CD8-positive, alpha-beta memory T cell (primary cell): Measurements from ENCODE around the gene SPATC1L. TPM values are rescaled to one million over a fixed set of nuclear protein-coding genes. Genes with fewer than 3 reads are reported as not detected.

Experiments
- CTCF ChIA-PET: fragments of 350-600 bp; sonication (Branson Sonifier 250); formaldehyde crosslinking; loops from one replicate; lab custom pipeline; 2021; ENCODE audit warnings: antibody characterized with exemption; lab: Charles Lee
- POLR2A ChIA-PET: fragments of 350-600 bp; sonication (Branson Sonifier 250); formaldehyde crosslinking; loops from one replicate; lab custom pipeline; 2021; ENCODE audit warnings: antibody characterized with exemption; lab: Charles Lee
- DNase-seq, 5 donors: peaks; one replicate each; pipeline versions ENCODE4 v3.0.0 to v3.0.0-alpha.2; 2020 to 2022; ENCODE audit warnings: mixed read lengths in 1 of 5
- H3K27ac ChIP-seq: one replicate; pipeline ENCODE4 v1.7.0; 2013; ENCODE audit warnings: low read depth, mild to moderate bottlenecking, low read length, moderate library complexity
- H3K27me3 ChIP-seq: 2 replicates; pipeline ENCODE4 v1.7.0; 2013; ENCODE audit warnings: low read length, mild to moderate bottlenecking; ENCODE audit not compliant: insufficient read depth, poor library complexity, severe bottlenecking
- H3K36me3 ChIP-seq: 2 replicates; pipeline ENCODE4 v1.7.0; 2013; ENCODE audit warnings: mild to moderate bottlenecking, low read length, moderate library complexity; ENCODE audit not compliant: insufficient read depth
- H3K4me1 ChIP-seq: 2 replicates; pipeline ENCODE4 v1.7.0; 2013; ENCODE audit warnings: mild to moderate bottlenecking, low read length, moderate library complexity; ENCODE audit not compliant: insufficient read depth
- H3K4me3 ChIP-seq: 2 replicates; pipeline ENCODE4 v1.7.0; 2013; ENCODE audit warnings: mild to moderate bottlenecking, low read length
- H3K9me3 ChIP-seq: 2 replicates; pipeline ENCODE4 v1.7.0; 2013; ENCODE audit warnings: mild to moderate bottlenecking, low read length
- H3K27ac Mint-ChIP-seq, 8 donors: one replicate each; pipeline ENCODE4 v1.8.0; 2020 to 2021; ENCODE audit warnings: mixed read lengths in 8 of 8, mild to moderate bottlenecking in 6 of 8, inconsistent platforms in 3 of 8, moderate library complexity in 3 of 8
- H3K27me3 Mint-ChIP-seq, 2 donors: one replicate each; pipeline ENCODE4 v1.8.0; 2020 to 2021; ENCODE audit warnings: mixed read lengths in 2 of 2, mild to moderate bottlenecking in 1 of 2, moderate library complexity in 1 of 2
- H3K36me3 Mint-ChIP-seq, 3 donors: one replicate each; pipeline ENCODE4 v1.8.0; 2020 to 2021; ENCODE audit warnings: mixed read lengths in 3 of 3, inconsistent platforms in 1 of 3, mild to moderate bottlenecking in 1 of 3
- H3K4me1 Mint-ChIP-seq, 3 donors: one replicate each; pipeline ENCODE4 v1.8.0; 2020 to 2021; ENCODE audit warnings: mixed read lengths in 3 of 3, inconsistent platforms in 1 of 3, mild to moderate bottlenecking in 1 of 3
- H3K4me3 Mint-ChIP-seq, 7 donors: one replicate each; pipeline ENCODE4 v1.8.0; 2020 to 2021; ENCODE audit warnings: mixed read lengths in 7 of 7, mild to moderate bottlenecking in 6 of 7, moderate library complexity in 4 of 7, inconsistent platforms in 2 of 7
- H3K9me3 Mint-ChIP-seq, 5 donors: one replicate each; pipeline ENCODE4 v1.8.0; 2020 to 2022; ENCODE audit warnings: mixed read lengths in 5 of 5, mild to moderate bottlenecking in 3 of 5, moderate library complexity in 2 of 5, inconsistent platforms in 1 of 5
- polyA plus RNA-seq: library from polyadenylated mRNA; unstranded; fragments of 300-500 nt; fragmentation: Illumina TruSeq; gene quantifications from one replicate; pipeline ENCODE4 v1.2.3, GENCODE V29; 2021
- total RNA-seq, 2 experiments: library from RNA; stranded (reverse); gene quantifications; one replicate each; pipeline ENCODE4 v1.2.3, GENCODE V29; 2021

SPATC1L gene
- total and polyA plus RNA-seq, 3 experiments from 2014 or later: 5.0 to 10.7 (median 5.0) TPM

DNA sequence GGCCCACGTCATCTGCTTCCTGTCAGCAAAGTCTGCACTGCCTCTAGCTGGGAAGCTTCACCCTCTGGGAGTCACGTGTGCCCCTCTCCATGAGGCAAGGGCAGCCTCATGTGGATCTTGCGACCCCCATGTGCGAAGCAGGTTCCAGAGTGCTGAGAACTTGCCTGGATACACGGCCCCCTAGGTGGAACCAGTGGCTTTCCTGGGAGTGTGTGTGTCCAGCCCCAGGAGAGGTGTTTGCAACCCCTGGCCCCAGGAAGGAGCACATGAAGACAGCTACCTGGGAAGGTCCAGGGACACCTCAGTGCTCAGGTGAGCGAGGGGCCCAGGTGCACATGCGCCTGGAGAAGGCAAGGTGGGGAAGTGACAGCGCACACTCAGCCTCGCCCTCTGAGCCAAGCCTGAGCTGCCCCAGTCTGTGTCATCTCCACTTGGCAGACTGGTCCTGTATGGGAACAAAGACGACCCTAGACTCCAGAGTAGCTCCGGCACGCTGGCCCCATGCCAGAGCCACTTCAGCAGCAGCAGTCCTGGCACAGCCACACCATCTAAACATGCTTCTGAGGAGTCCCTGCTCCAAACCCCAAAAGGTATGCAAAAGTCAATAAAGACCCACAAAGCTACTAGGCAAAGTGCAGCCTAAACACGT, 35.5 kb upstream of the SPATC1L start:
- H3K27ac Mint-ChIP-seq: peak overlapping the region in 1 of 8 donors; percentile 63
- H3K4me3 Mint-ChIP-seq: no peak overlapping the region
- Histone ChIP-seq H3K36me3 (peaks cover 5% of the 10 kb centered on the region), H3K4me1 (no peaks in the 10 kb centered on the region), H3K27ac (no peak overlapping the region), H3K27me3 (no peaks in the 10 kb centered on the region), H3K9me3 (no peaks in the 10 kb centered on the region), H3K4me3 (no peak overlapping the region)
- no peaks in the 10 kb centered on the region for H3K9me3 Mint-ChIP-seq
- H3K4me1 Mint-ChIP-seq: peaks cover 0 to 8% (median 0%) of the 10 kb centered on the region in 3 donors
- POLR2A ChIA-PET: no interaction called here
- DNase-seq: no peak
- H3K36me3 Mint-ChIP-seq: peaks cover 0 to 58% (median 0%) of the 10 kb centered on the region in 3 donors
- CTCF ChIA-PET: interaction anchor here (1.3 kb wide), 1 partner anchor 17 kb away, joined by 3 read pairs; no protein-coding TSS in a partner anchor
- no peaks in the 10 kb centered on the region for H3K27me3 Mint-ChIP-seq

GRCh38 chr21:46218906-46219590, 34.8 kb upstream of the SPATC1L start:
- no peak overlapping the region for H3K27ac ChIP-seq
- H3K27me3 ChIP-seq: no peaks in the 10 kb centered on the region
- H3K4me3 ChIP-seq: no peak overlapping the region
- H3K36me3 Mint-ChIP-seq: peaks cover 0 to 63% (median 0%) of the 10 kb centered on the region in 3 donors
- H3K36me3 ChIP-seq: peaks cover 5% of the 10 kb centered on the region
- no peaks in the 10 kb centered on the region for H3K27me3 Mint-ChIP-seq
- CTCF ChIA-PET: interaction anchor here (1.3 kb wide), 1 partner anchor 18 kb away, joined by 3 read pairs; no protein-coding TSS in a partner anchor
- H3K27ac Mint-ChIP-seq: peak overlapping the region in 2 of 8 donors; percentile 12 to 47
- POLR2A ChIA-PET: no interaction called here
- no peaks in the 10 kb centered on the region for H3K4me1 ChIP-seq
- no peak overlapping the region for H3K4me3 Mint-ChIP-seq
- no peaks in the 10 kb centered on the region for H3K9me3 Mint-ChIP-seq
- peaks cover 0 to 4% (median 0%) of the 10 kb centered on the region in 3 donors for H3K4me1 Mint-ChIP-seq
- no peak for DNase-seq
- H3K9me3 ChIP-seq: no peaks in the 10 kb centered on the region

DNA sequence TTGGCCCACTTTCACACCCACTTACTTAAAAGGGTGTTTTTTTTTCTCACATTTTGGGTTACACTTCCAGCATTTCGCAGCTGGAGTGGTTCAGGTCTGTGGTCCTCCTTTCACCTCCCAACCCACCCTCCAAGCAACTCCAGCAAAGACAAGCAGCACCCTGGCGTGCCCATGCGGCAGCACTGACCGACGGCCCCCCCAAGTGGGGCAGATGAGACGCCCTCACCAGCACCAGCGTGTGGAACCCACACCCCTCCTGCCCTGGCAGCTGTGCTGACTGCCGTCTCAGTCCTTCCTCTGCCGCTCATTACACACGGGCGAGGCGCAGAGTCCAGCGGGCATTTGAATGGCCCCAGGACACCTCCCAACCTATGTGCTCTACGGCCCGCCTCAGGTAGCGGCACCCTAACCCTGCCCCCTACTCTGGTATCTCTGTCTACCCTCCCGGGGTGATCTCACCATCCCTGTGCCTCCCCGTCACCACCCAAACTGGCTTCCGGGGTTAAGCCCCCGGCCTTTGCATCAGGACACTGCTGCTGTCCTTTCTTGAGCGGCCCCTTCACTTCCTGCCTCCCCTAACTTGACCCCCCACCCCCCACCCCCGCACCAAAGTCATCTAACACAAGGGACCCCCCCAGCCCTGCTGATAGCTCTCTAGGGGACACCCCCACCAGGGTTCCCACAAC, 33.4 kb upstream of the SPATC1L start:
- no peak for DNase-seq
- Histone ChIP-seq H3K4me3 (no peak overlapping the region), H3K36me3 (peaks cover 5% of the 10 kb centered on the region), H3K9me3 (no peaks in the 10 kb centered on the region), H3K4me1 (no peaks in the 10 kb centered on the region), H3K27me3 (no peaks in the 10 kb centered on the region), H3K27ac (no peak overlapping the region)
- ChIA-PET CTCF (no interaction called here), POLR2A (no interaction called here)
- Mint-ChIP-seq H3K27me3 (no peaks in the 10 kb centered on the region), H3K27ac (no peak overlapping the region), H3K9me3 (no peaks in the 10 kb centered on the region), H3K4me3 (no peak overlapping the region), H3K4me1 (peaks cover 0 to 4% (median 0%) of the 10 kb centered on the region in 3 donors), H3K36me3 (peaks cover 0 to 72% (median 0%) of the 10 kb centered on the region in 3 donors)

GRCh38 chr21:46216132-46216747, 32.0 kb upstream of the SPATC1L start:
- Mint-ChIP-seq H3K4me1 (peaks cover 0 to 4% (median 0%) of the 10 kb centered on the region in 3 donors), H3K27ac (peak overlapping the region in 2 of 8 donors; percentile 40 to 82), H3K9me3 (no peaks in the 10 kb centered on the region), H3K27me3 (no peaks in the 10 kb centered on the region), H3K4me3 (no peak overlapping the region), H3K36me3 (peaks cover 0 to 64% (median 0%) of the 10 kb centered on the region in 3 donors)
- POLR2A ChIA-PET: no interaction called here
- H3K9me3 ChIP-seq: no peaks in the 10 kb centered on the region
- no peak overlapping the region for H3K4me3 ChIP-seq
- H3K36me3 ChIP-seq: no peaks in the 10 kb centered on the region
- no peaks in the 10 kb centered on the region for H3K27me3 ChIP-seq
- no peak for DNase-seq
- CTCF ChIA-PET: no interaction called here
- H3K4me1 ChIP-seq: no peaks in the 10 kb centered on the region
- no peak overlapping the region for H3K27ac ChIP-seq

GRCh38 chr21:46215436-46216131, 31.3 kb upstream of the SPATC1L start:
- CTCF ChIA-PET: no interaction called here
- POLR2A ChIA-PET: no interaction called here
- Mint-ChIP-seq H3K27ac (peak overlapping the region in 2 of 8 donors; percentile 40 to 82), H3K9me3 (no peaks in the 10 kb centered on the region), H3K36me3 (peaks cover 0 to 58% (median 0%) of the 10 kb centered on the region in 3 donors), H3K4me3 (no peak overlapping the region), H3K27me3 (no peaks in the 10 kb centered on the region), H3K4me1 (peaks cover 0 to 4% (median 0%) of the 10 kb centered on the region in 3 donors)
- Histone ChIP-seq H3K27me3 (no peaks in the 10 kb centered on the region), H3K27ac (no peak overlapping the region), H3K4me3 (no peak overlapping the region), H3K9me3 (no peaks in the 10 kb centered on the region), H3K36me3 (no peaks in the 10 kb centered on the region), H3K4me1 (no peaks in the 10 kb centered on the region)
- DNase-seq: peak in 1 of 5 donors; percentile 35

DNA sequence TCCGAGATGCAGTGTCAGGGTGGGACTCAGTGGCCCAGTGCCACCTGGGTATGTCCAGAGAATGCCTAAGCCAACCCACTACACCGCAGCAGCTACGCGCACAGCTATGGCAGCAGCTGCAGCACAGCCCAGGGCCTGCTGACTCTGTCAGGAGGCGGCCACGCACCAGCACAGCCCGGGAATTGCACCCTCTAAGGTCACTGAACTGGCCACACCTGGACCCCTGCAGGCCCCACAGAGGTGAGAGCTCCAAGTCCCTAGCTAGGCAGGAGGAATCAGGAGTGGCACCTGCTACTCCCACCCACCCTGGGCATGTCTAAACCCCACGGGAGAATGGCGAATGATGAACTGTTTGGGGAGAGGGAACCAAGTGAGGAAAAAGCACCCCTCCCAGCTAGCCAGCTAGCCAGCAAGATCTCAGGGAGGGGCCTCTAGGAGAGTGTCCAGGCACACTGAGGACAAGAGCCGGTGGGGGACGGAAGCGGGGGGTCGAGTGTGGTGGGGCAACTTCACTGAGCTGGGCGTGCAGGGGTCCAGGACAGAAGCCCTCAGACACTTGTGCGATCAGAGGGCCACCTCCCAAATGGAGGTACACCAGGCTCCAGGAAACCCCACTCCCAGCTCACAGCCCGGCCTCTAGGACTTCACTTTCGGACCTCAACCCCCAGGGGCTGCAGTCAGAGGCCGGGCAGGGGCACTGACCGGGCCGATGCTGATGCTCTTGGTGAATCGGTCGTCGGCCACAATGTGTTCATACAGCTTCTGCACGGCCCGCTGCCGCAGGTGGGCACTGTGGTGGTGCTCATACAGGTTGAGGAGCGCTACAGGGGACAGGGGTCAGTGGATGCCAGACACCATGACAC, 30.4 kb upstream of the SPATC1L start:
- ChIA-PET CTCF (no interaction called here), POLR2A (no interaction called here)
- no peaks in the 10 kb centered on the region for H3K4me1 Mint-ChIP-seq
- Histone ChIP-seq H3K4me1 (no peaks in the 10 kb centered on the region), H3K36me3 (no peaks in the 10 kb centered on the region), H3K27ac (no peak overlapping the region), H3K27me3 (no peaks in the 10 kb centered on the region), H3K4me3 (no peak overlapping the region), H3K9me3 (no peaks in the 10 kb centered on the region)
- H3K9me3 Mint-ChIP-seq: no peaks in the 10 kb centered on the region
- no peak overlapping the region for H3K27ac Mint-ChIP-seq
- H3K27me3 Mint-ChIP-seq: no peaks in the 10 kb centered on the region
- H3K4me3 Mint-ChIP-seq: no peak overlapping the region
- DNase-seq: peak in 1 of 5 donors; percentile 30
- H3K36me3 Mint-ChIP-seq: peaks cover 0 to 54% (median 0%) of the 10 kb centered on the region in 3 donors
